ENCODE results near the gene APBB2. TPM values are rescaled to one million over a fixed set of nuclear protein-coding genes. Genes with fewer than 3 reads are reported as not detected.

The APBB2 gene
- total and polyA plus RNA-seq, 4 donors, result 4.8 to 31.5 (median 11.2) TPM

GRCh38 chr4:41092128-41092527, 122.2 kb downstream of the APBB2 start:
- no peak overlapping the region for H3K4me3 ChIP-seq (ENCODE audit: low read depth in 1 of 3, low read length in 3 of 3)
- H3K36me3 ChIP-seq (ENCODE audit: control insufficient read depth in 4 of 4, insufficient read depth in 3 of 4, low read depth in 1 of 4, low read length in 3 of 4), result no peaks in the 10 kb centered on the region
- no peaks in the 10 kb centered on the region for H3K9me3 ChIP-seq (ENCODE audit: control insufficient read depth in 4 of 4, low read length in 3 of 4)
- DNase-seq (ENCODE audit: low spot score), result no peak
- H3K27me3 ChIP-seq (ENCODE audit: control insufficient read depth in 4 of 4, insufficient read depth in 4 of 4, low read length in 3 of 4), result no peaks in the 10 kb centered on the region
- H3K27ac ChIP-seq (ENCODE audit: low read depth in 1 of 2, low read length in 2 of 2), result no peak overlapping the region
- no peak overlapping the region for H3K9ac ChIP-seq (ENCODE audit: low read depth in 1 of 2, low read length in 2 of 2)
- peaks cover 0 to 3% (median under 1%) of the 10 kb centered on the region in 4 donors for H3K4me1 ChIP-seq (ENCODE audit: control insufficient read depth in 4 of 4, insufficient read depth in 4 of 4, low read length in 3 of 4)
- TF ChIP-seq HNF4A (conservative IDR thresholded peaks at IDR 0.05), result no peak
- no peak for TF ChIP-seq HNF4G (IDR thresholded peaks at IDR 0.05)
- TF ChIP-seq MAX (IDR thresholded peaks at IDR 0.05), result no peak
- WGBS, result 90% methylated on average over 3 of the region's 3 CpGs

- no peak for TF ChIP-seq YY1 (IDR thresholded peaks at IDR 0.05)
- TF ChIP-seq HNF4G (IDR thresholded peaks at IDR 0.05), result no peak
- TF ChIP-seq GABPA (IDR thresholded peaks at IDR 0.05 in 1 of 2, conservative IDR thresholded peaks at IDR 0.05 in 1 of 2), result no peak
- TF ChIP-seq REST (IDR thresholded peaks at IDR 0.05), result no peak
- TF ChIP-seq JUND (IDR thresholded peaks at IDR 0.05), result no peak
- no peak for TF ChIP-seq SP1 (IDR thresholded peaks at IDR 0.05)
- no peak for TF ChIP-seq RAD21 (IDR thresholded peaks at IDR 0.05)
- no peak for TF ChIP-seq ZBTB33 (IDR thresholded peaks at IDR 0.05)
- TF ChIP-seq HNF4A (conservative IDR thresholded peaks at IDR 0.05), result no peak
- no peak for TF ChIP-seq ATF3 (IDR thresholded peaks at IDR 0.05)
- TF ChIP-seq FOXA1 (IDR thresholded peaks at IDR 0.05), result no peak
- TF ChIP-seq TAF1 (conservative IDR thresholded peaks at IDR 0.05), result no peak
- no peak for TF ChIP-seq CTCF (IDR thresholded peaks at IDR 0.05; ENCODE audit: low read depth, low read length, missing input control)
- TF ChIP-seq MAX (IDR thresholded peaks at IDR 0.05), result no peak
- Histone ChIP-seq H3K4me1 (ENCODE audit: control insufficient read depth in 4 of 4, insufficient read depth in 4 of 4, low read length in 3 of 4) (peaks cover 0 to 22% (median 6%) of the 10 kb centered on the region in 4 donors), H3K27me3 (ENCODE audit: control insufficient read depth in 4 of 4, insufficient read depth in 4 of 4, low read length in 3 of 4) (no peaks in the 10 kb centered on the region), H3K4me3 (ENCODE audit: low read depth in 1 of 3, low read length in 3 of 3) (no peak overlapping the region), H3K27ac (ENCODE audit: low read depth in 1 of 2, low read length in 2 of 2) (no peak overlapping the region), H3K36me3 (ENCODE audit: control insufficient read depth in 4 of 4, insufficient read depth in 3 of 4, low read depth in 1 of 4, low read length in 3 of 4) (no peaks in the 10 kb centered on the region), H3K9me3 (ENCODE audit: control insufficient read depth in 4 of 4, low read length in 3 of 4) (peaks cover 0 to 8% (median 0%) of the 10 kb centered on the region in 4 donors), H3K9ac (ENCODE audit: low read depth in 1 of 2, low read length in 2 of 2) (no peak overlapping the region)
- WGBS, result 82% methylated on average over 5 of the region's 5 CpGs
- DNase-seq (ENCODE audit: low spot score), result no peak
These were observed 132.5 kb downstream of the APBB2 start for GRCh38 chr4:41081847-41082246.

Measured in liver (tissue), 9 donors.